HCT116 (cell line): ENCODE data around the gene LGALS4. TPM values are rescaled to one million over a fixed set of nuclear protein-coding genes. Genes with fewer than 3 reads are reported as not detected.
"Not testable (repeated sequence)": the region's sequence is repeated elsewhere in the genome, so short reads cannot be mapped to it uniquely, and the experiment has no call there.

Experiments
- ATAC-seq: fragments of 200-7000 bp; cut with Tn5 transposase; 2 replicates; pipeline ENCODE4 v1.9.1; 2020; ENCODE audit warnings: mild to moderate bottlenecking, moderate library complexity
- BruUV-seq: library from RNA; stranded (reverse); fragments of 400-500 nt; replicated peaks from 2 replicates; lab custom pipeline; 2021; lab: Mats Ljungman, UMichigan
- CTCF ChIA-PET: fragments of 300-600 bp; sonication (Branson Sonifier 250); formaldehyde crosslinking; loops from one replicate; lab custom pipeline; 2021; ENCODE audit warnings: antibody characterized with exemption; lab: Charles Lee
- POLR2A ChIA-PET: fragments of 300-600, 350-600 bp; sonication (Branson Sonifier 250); formaldehyde crosslinking; loops from one replicate; lab custom pipeline; 2021; ENCODE audit warnings: antibody characterized with exemption; lab: Charles Lee
- RAD21 ChIA-PET, 2 experiments: fragments of 300-600 bp; sonication (Branson Sonifier 250); formaldehyde crosslinking; loops; one replicate each; lab custom pipeline; 2023; ENCODE audit warnings: low total read pairs in 2 of 2; ENCODE audit not compliant: uncharacterized antibody in 2 of 2, unreplicated experiment in 2 of 2, low non-redundant PET in 1 of 2; lab: Charles Lee
- DNase-seq: peaks from one replicate; pipeline ENCODE4 v3.0.0-alpha.2; 2010; ENCODE audit warnings: low read depth, low spot score
- H2AFZ ChIP-seq: fragments of 200-600 bp; shearing (Covaris generic), sonication (generic); 2 replicates; pipeline ENCODE4 v1.6.1; 2017; ENCODE audit warnings: low read depth, mixed run types, mixed read lengths, antibody characterized with exemption, low read length; ENCODE audit not compliant: poor library complexity, severe bottlenecking
- H3K27ac ChIP-seq: 2 replicates; pipeline ENCODE4 v1.5.1; 2012; ENCODE audit warnings: low read depth, low read length
- H3K27me3 ChIP-seq: fragments of 200-600 bp; sonication (generic); 2 replicates; pipeline ENCODE4 v1.6.1; 2016; ENCODE audit warnings: mixed run types, low read length, mixed read lengths; ENCODE audit not compliant: insufficient read depth
- H3K36me3 ChIP-seq, 2 experiments: fragments of 200-500 bp in 1 of 2; fragments of 200-600 bp in 1 of 2; sonication (Bioruptor generic) in 1 of 2; sonication (generic) in 1 of 2; 2 replicates each; pipeline versions ENCODE4 v1.5.1 to v1.6.1; 2014 to 2016; ENCODE audit warnings: low read length in 2 of 2, inconsistent platforms in 1 of 2, mixed read lengths in 1 of 2, mixed run types in 1 of 2; ENCODE audit not compliant: insufficient read depth in 2 of 2, control insufficient read depth in 1 of 2
- H3K4me1 ChIP-seq, 2 experiments: fragments of 200-600 bp in 1 of 2; sonication (generic) in 1 of 2; 2 replicates each; pipeline versions ENCODE4 v1.5.1 to v1.6.1; 2012 to 2017; ENCODE audit warnings: low read length in 2 of 2, inconsistent platforms in 1 of 2, mild to moderate bottlenecking in 1 of 2, mixed read lengths in 1 of 2, mixed run types in 1 of 2, moderate library complexity in 1 of 2; ENCODE audit not compliant: insufficient read depth in 2 of 2, control insufficient read depth in 1 of 2
- H3K4me2 ChIP-seq: fragments of 200-600 bp; sonication (generic); 2 replicates; pipeline ENCODE4 v1.6.1; 2017; ENCODE audit warnings: mixed run types, low read length, mixed read lengths
- H3K4me3 ChIP-seq, 2 experiments: fragments of 200-600 bp in 1 of 2; sonication (generic) in 1 of 2; replicated peaks in 1 of 2; 2 replicates each; pipeline ENCODE4 v1.5.1; 2011 to 2016; ENCODE audit warnings: low read length in 2 of 2, control low read depth in 1 of 2, low read depth in 1 of 2, mild to moderate bottlenecking in 1 of 2, mixed read lengths in 1 of 2, mixed run types in 1 of 2
- H3K79me2 ChIP-seq: fragments of 200-600 bp; sonication (generic); 2 replicates; pipeline ENCODE4 v1.6.1; 2017; ENCODE audit warnings: mild to moderate bottlenecking, mixed run types, low read length, moderate library complexity, mixed read lengths; ENCODE audit not compliant: insufficient read depth
- H3K9ac ChIP-seq: fragments of 200-600 bp; sonication (generic); 2 replicates; pipeline ENCODE4 v1.6.1; 2016; ENCODE audit warnings: low read length, mixed read lengths
- H3K9me2 ChIP-seq: fragments of 200-600 bp; sonication (generic), shearing (Covaris generic); 2 replicates; pipeline ENCODE4 v1.6.1; 2017; ENCODE audit warnings: mixed run types, mild to moderate bottlenecking, moderate library complexity; ENCODE audit not compliant: insufficient read depth
- H3K9me3 ChIP-seq, 2 experiments: fragments of 200-500 bp in 1 of 2; fragments of 200-600 bp in 1 of 2; sonication (Bioruptor generic) in 1 of 2; sonication (generic) in 1 of 2; 2 replicates each; pipeline ENCODE4 v1.6.1; 2014 to 2017; ENCODE audit warnings: low read length in 2 of 2, mixed read lengths in 2 of 2, inconsistent platforms in 1 of 2, low read depth in 1 of 2, mild to moderate bottlenecking in 1 of 2, mixed run types in 1 of 2, moderate library complexity in 1 of 2; ENCODE audit not compliant: control insufficient read depth in 1 of 2, insufficient read depth in 1 of 2
- H4K20me1 ChIP-seq: fragments of 200-600 bp; sonication (generic), shearing (Covaris generic); 2 replicates; pipeline ENCODE4 v1.6.1; 2017; ENCODE audit warnings: mixed run types, mild to moderate bottlenecking, moderate library complexity; ENCODE audit not compliant: insufficient read depth
- intact Hi-C: fragments of 100-400 bp; cut with micrococcal nuclease; formaldehyde crosslinking; loops from 2 replicates; pipeline ENCODE4 v1.10.0; 2022
- total RNA-seq: library from RNA; stranded (reverse); gene quantifications from one replicate; pipeline ENCODE4 v1.2.1, GENCODE V29; 2021; ENCODE audit not compliant: unreplicated experiment
- TF ChIP-seq, protein P1 (sequence below): IDR thresholded peaks from 2 replicates; pipeline ENCODE4 v1.6.1; 2012

Gene LGALS4
- total RNA-seq, 1 experiment from 2014 or later: 0.86 TPM

DNA sequence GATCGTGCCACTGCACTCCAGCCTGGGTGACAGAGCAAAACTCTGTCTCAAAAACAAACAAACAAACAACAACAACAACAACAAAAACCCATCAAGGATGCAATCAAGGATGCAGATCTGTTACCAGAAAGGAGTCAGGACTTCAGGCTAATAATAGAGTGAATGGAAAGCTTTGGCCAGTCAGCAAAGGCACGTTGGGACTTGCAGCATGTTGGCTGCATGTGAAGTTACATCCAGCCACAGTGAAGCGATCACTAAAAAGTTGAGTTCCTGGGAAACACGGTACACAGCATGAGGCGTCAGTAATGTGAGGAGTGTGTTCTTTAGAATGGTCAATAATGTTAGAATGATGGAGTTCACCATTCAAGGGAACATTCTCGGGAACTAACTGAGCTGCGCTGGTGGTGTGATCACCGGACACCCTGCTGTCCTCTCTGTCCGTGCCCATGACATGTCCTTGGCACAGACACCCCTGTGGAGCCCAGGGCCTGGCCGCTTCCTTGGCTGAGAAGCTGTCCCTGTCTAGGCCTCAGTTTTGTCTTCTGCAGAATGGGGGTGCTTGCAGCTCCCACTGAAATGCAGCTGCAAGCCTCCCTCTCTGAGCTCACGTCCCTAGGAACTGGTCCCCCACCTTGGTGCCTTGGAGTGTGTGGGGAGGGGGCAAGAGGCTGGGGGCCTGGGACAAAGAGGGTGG is 26.0 kb downstream of the LGALS4 start:
- ATAC-seq (no peak), DNase-seq (no peak)
- Histone ChIP-seq H3K9me3 (no peaks in the 10 kb centered on the region), H4K20me1 (no peaks in the 10 kb centered on the region), H3K9me2 (no peaks in the 10 kb centered on the region), H3K27ac (no peak overlapping the region), H3K27me3 (no peaks in the 10 kb centered on the region), H2AFZ (no peak overlapping the region), H3K4me1 (no peaks in the 10 kb centered on the region), H3K9ac (no peak overlapping the region), H3K4me3 (no peak overlapping the region), H3K36me3 (no peaks in the 10 kb centered on the region), H3K79me2 (no peaks in the 10 kb centered on the region), H3K4me2 (no peak overlapping the region)
- ChIA-PET RAD21 (no interaction called here), CTCF (interaction anchor here (2.5 kb wide), 1 partner anchor 17 kb away, joined by 10 read pairs; no protein-coding TSS in a partner anchor), POLR2A (no interaction called here)
- intact Hi-C loops: no loop called here
- BruUV-seq: no TSS peak
- TF ChIP-seq, protein P1, sequence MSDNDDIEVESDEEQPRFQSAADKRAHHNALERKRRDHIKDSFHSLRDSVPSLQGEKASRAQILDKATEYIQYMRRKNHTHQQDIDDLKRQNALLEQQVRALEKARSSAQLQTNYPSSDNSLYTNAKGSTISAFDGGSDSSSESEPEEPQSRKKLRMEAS: no peak

DNA sequence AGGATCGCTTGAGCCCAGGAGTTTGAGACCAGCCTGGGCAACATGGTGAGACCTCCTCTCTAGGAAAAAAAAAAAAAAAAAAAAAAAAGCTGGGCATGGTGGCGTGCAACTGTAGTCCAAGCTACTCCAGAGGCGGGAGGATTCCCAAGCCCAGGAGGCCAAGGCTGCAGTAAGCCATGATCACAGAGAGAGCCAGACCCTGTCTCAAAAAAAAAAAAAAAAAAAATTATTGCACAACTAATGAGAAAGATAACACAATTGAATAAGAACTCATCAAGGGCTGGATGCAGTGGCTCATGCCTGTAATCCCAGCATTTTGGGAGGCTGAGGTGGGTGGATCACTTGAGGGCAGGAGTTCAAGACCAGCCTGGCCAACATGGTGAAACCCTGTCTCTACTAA is 26.7 kb downstream of the LGALS4 start:
- H3K36me3 ChIP-seq, H3K9ac ChIP-seq, H3K27ac ChIP-seq, DNase-seq, RAD21 ChIA-PET, BruUV-seq, H3K4me2 ChIP-seq, H4K20me1 ChIP-seq, H3K27me3 ChIP-seq, intact Hi-C loops, H3K79me2 ChIP-seq, H3K9me3 ChIP-seq, H2AFZ ChIP-seq, POLR2A ChIA-PET, H3K4me3 ChIP-seq, ATAC-seq, H3K9me2 ChIP-seq, H3K4me1 ChIP-seq: not testable (repeated sequence)
- CTCF ChIA-PET: interaction anchor here (2.5 kb wide), 1 partner anchor 17 kb away, joined by 10 read pairs; no protein-coding TSS in a partner anchor
